Lower leg skin (tissue), 4 donors: ENCODE measurements around the gene NCAM1. TPM values are rescaled to one million over a fixed set of nuclear protein-coding genes. Genes with fewer than 3 reads are reported as not detected.

Experiments
- DNase-seq, 2 donors: peaks; one replicate each; pipeline ENCODE4 v3.0.0-alpha.2; 2019; ENCODE audit warnings: low spot score in 2 of 2
- H3K4me3 ChIP-seq: fragments of 200-600 bp; sonication (generic); 2 replicates; pipeline ENCODE4 v1.5.1; 2017; ENCODE audit warnings: mild to moderate bottlenecking, low read depth; ENCODE audit not compliant: poor library complexity, severe bottlenecking
- CTCF ChIP-seq, 3 donors: fragments of 450-650 bp; IDR thresholded peaks; one replicate each; pipeline ENCODE4 v1.5.1; 2016; ENCODE audit warnings: antibody characterized with exemption in 3 of 3, mild to moderate bottlenecking in 3 of 3, moderate library complexity in 2 of 3
- POLR2A ChIP-seq, 2 donors: fragments of 450-650 bp; IDR thresholded peaks; one replicate each; pipeline ENCODE4 v1.6.1; 2016 to 2017; ENCODE audit warnings: antibody characterized with exemption in 2 of 2, mild to moderate bottlenecking in 1 of 2, moderate library complexity in 1 of 2
- WGBS, 2 donors: methylation state at CpG; one replicate each; pipeline ENCODE4 v1.1.5; 2018; 5-methylcytosine and 5-hydroxymethylcytosine counted together
- intact Hi-C: fragments of 100-400 bp; cut with DNase I; formaldehyde crosslinking; loops from one replicate; pipeline ENCODE4 v1.15.0; 2023; ENCODE audit warnings: low total_unique reads
- total RNA-seq, 4 donors: library from RNA; depleted of rRNA; stranded (reverse); fragments of >200 nt; gene quantifications; one replicate each; pipeline ENCODE4 v1.1.0, GENCODE V29; 2016

The NCAM1 gene
- total RNA-seq, 4 donors from 2014 or later, result 1.7 to 7.1 (median 3.8) TPM

- TF ChIP-seq CTCF (IDR thresholded peaks at IDR 0.05) (no peak), POLR2A (IDR thresholded peaks at IDR 0.05) (no peak)
- intact Hi-C loops, result no loop called here
- DNase-seq, result peak in 1 of 2 donors; percentile 72
- 31 to 36% methylated on average over 2 of the region's 2 CpGs for WGBS, 2 donors
- H3K4me3 ChIP-seq, result no peak overlapping the region
Measured at GRCh38 chr11:113249491-113249763, 288.2 kb downstream of the NCAM1 start.

- peak in 1 of 2 donors; percentile 13 for DNase-seq
- H3K4me3 ChIP-seq, result no peak overlapping the region
- TF ChIP-seq POLR2A (IDR thresholded peaks at IDR 0.05), result no peak
- no peak for TF ChIP-seq CTCF (IDR thresholded peaks at IDR 0.05)
- intact Hi-C loops, result no loop called here
- 93 to 96% methylated on average over 6 of the region's 6 CpGs for WGBS, 2 donors
Measured at GRCh38 chr11:113249786-113250185, 288.6 kb downstream of the NCAM1 start.

GRCh38 chr11:113251281-113251680, 290.1 kb downstream of the NCAM1 start:
- TF ChIP-seq POLR2A (IDR thresholded peaks at IDR 0.05), result no peak
- no peak for TF ChIP-seq CTCF (IDR thresholded peaks at IDR 0.05)
- DNase-seq, result no peak
- intact Hi-C loops, result no loop called here
- H3K4me3 ChIP-seq, result no peak overlapping the region
- 81 to 82% methylated on average over 4 of the region's 4 CpGs for WGBS, 2 donors

- H3K4me3 ChIP-seq, result no peak overlapping the region
- TF ChIP-seq CTCF (IDR thresholded peaks at IDR 0.05), result no peak
- 82 to 91% methylated on average over 5 of the region's 5 CpGs for WGBS, 2 donors
Measured at GRCh38 chr11:113253406-113253805, 292.2 kb downstream of the NCAM1 start.

GRCh38 chr11:113255096-113255495, 293.9 kb downstream of the NCAM1 start:
- 33 to 34% methylated on average over 4 of the region's 4 CpGs for WGBS, 2 donors
- intact Hi-C loops, result no loop called here
- no peak overlapping the region for H3K4me3 ChIP-seq
- no peak for DNase-seq
- TF ChIP-seq POLR2A (IDR thresholded peaks at IDR 0.05), result no peak
- TF ChIP-seq CTCF (IDR thresholded peaks at IDR 0.05), result no peak

More at GRCh38 chr11:113253406-113253805, 292.2 kb downstream of the NCAM1 start:
- peak in 1 of 2 donors; percentile 20 for DNase-seq
- intact Hi-C loops, result no loop called here

- intact Hi-C loops, result no loop called here
- peak in 1 of 2 donors; percentile 62 for DNase-seq
- 90 to 93% methylated on average over 6 of the region's 6 CpGs for WGBS, 2 donors
- no peak for TF ChIP-seq POLR2A (IDR thresholded peaks at IDR 0.05)
- TF ChIP-seq CTCF (IDR thresholded peaks at IDR 0.05), result no peak
- H3K4me3 ChIP-seq, result no peak overlapping the region
Measured at GRCh38 chr11:113255741-113256140, 294.5 kb downstream of the NCAM1 start.
